ENCODE measurements around the gene CBLN1.

CBLN1 gene

DNA sequence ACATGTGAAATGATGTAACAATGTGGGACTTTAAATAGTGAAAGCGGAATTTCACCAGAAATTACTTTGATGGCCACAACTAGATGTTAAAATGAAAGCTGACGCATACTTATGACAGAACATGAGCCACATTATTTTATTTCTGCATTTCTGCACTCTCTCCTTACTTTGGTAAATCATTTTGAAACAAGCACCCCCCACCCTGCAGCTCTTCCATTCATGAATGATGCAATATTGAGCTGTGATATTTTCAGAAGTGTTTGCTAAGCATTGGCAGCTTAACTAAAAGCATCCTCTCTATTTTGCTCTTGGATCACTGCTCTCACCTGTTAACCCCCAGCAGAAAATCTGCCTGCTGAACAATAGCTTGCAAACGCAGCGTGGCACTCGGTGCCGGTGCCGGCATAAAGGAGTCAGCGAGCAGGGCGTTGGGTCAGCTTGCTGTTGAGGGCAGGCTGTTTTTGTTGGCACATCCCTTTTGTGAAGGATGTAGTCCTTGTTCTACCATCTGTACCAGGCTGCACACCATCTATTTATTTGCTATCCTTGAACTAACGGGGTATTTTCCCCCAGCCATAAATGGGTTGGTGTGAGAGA lies 30.8 kb upstream of the CBLN1 start:
- no peak for DNase-seq (ENCODE audit: extremely low read depth, low read depth)
- TF ChIP-seq, protein P1, sequence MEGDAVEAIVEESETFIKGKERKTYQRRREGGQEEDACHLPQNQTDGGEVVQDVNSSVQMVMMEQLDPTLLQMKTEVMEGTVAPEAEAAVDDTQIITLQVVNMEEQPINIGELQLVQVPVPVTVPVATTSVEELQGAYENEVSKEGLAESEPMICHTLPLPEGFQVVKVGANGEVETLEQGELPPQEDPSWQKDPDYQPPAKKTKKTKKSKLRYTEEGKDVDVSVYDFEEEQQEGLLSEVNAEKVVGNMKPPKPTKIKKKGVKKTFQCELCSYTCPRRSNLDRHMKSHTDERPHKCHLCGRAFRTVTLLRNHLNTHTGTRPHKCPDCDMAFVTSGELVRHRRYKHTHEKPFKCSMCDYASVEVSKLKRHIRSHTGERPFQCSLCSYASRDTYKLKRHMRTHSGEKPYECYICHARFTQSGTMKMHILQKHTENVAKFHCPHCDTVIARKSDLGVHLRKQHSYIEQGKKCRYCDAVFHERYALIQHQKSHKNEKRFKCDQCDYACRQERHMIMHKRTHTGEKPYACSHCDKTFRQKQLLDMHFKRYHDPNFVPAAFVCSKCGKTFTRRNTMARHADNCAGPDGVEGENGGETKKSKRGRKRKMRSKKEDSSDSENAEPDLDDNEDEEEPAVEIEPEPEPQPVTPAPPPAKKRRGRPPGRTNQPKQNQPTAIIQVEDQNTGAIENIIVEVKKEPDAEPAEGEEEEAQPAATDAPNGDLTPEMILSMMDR (IDR thresholded peaks at IDR 0.05; ENCODE audit: low read depth, low read length, missing control alignments), result no peak
- H3K4me3 ChIP-seq (replicated peaks; ENCODE audit: low read depth, low read length), result no peak overlapping the region

DNA sequence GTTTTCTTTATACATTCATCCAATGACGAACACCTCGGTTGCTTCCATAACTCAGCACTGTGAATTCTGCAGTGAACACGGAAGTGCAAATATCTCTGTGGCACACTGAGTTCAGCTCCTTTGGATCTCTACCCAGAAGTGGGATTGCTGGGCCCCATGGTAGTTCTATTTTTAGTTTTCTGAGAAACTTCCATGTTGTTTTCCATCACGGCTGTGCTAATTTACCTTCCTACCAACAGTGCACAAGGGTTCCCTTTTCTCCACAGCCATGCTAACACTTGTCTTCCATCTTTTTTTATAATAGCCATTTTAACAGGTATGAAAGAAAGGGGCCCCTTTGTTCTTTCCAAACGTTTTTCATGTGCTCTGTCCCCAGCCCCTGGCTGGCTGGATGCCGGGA lies 30.2 kb upstream of the CBLN1 start:
- TF ChIP-seq, protein P1 (IDR thresholded peaks at IDR 0.05; ENCODE audit: low read depth, low read length, missing control alignments), result no peak
- DNase-seq (ENCODE audit: extremely low read depth, low read depth), result no peak

DNA sequence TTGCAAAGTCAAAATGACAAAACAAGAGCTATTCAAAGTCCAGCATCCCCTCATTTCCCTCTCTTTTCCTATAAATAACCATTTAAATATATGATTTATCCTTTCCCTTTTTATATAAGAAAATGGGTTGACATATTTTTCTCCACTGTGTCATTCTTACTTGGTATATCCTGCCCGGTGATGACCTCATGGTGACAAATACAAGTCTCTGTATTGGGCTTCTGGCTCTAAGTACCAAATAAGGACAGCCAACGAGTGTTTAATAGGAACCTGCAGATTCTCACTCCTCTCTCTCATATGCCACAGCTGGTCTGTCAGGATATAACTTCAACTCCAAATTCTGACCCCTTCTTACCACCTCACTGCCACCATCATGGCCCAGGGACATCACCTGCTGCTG lies 25.5 kb upstream of the CBLN1 start:
- TF ChIP-seq, protein P1 (IDR thresholded peaks at IDR 0.05; ENCODE audit: low read depth, low read length, missing control alignments), result no peak
- no peak overlapping the region for H3K4me3 ChIP-seq (replicated peaks; ENCODE audit: low read depth, low read length)
- DNase-seq (ENCODE audit: extremely low read depth, low read depth), result no peak

More for the DNA sequence above, 30.2 kb upstream of the CBLN1 start:
- no peak overlapping the region for H3K4me3 ChIP-seq (replicated peaks; ENCODE audit: low read depth, low read length)

DNA sequence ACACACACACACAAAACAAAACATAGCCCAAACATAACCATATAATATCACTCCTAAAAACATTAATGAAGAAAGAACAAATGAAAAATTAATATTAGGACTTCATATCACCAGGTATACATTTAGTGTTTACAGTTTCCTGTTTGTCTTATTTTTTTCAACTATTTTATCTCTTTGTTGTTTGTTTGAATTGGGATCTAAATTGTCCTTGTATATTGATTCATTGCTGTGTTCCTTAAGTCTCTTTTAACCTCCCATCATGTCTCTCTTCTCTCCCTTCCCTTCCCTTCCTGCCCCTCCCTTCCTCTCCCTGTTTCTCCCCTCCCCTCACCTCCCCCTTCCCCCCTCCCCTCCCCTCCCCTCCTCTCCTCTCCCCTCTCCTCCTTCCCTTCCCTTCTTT lies 23.8 kb upstream of the CBLN1 start:
- DNase-seq (ENCODE audit: extremely low read depth, low read depth), result no peak
- no peak overlapping the region for H3K4me3 ChIP-seq (replicated peaks; ENCODE audit: low read depth, low read length)
- TF ChIP-seq, protein P1 (IDR thresholded peaks at IDR 0.05; ENCODE audit: low read depth, low read length, missing control alignments), result no peak

DNA sequence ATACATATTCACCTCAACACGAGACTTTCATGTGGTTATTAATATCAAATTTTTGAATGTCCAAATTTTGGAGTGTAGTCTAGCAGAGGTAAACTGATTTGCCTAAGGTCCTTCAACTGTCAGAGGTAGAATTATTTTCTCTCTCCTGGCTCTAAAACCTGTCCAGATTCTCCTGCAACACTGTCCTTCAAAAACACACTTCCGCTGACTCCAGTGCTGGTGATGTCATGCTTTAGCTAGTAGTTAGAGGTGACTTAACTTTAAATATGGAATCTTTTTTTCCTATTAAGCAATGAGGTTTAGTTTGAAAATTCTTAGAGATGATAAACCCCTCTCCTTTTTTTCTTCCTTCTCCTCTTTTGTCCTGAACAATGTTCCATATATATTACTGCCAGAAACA lies 10.8 kb upstream of the CBLN1 start:
- no peak for DNase-seq (ENCODE audit: extremely low read depth, low read depth)

DNA sequence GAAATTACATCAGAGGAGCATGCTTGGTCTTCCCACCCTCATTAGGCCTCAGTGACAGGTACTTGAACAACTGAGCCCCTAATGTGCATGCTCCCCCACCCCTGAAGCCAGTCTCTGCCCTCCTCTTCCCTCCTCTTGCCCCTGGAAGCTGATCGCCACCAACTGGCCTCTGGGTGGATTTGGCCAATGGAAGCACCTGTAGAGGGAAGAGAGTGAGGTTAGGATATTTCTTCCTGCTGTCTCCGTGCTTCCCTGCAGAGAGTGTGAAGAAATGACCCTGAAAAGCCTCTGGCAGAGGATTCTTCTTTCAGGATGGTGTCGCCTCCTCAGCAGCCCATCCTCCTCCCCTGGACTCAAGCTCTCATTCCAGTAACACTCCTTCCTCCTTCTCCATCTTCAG lies 5.9 kb upstream of the CBLN1 start:
- no peak overlapping the region for H3K4me3 ChIP-seq (replicated peaks; ENCODE audit: low read depth, low read length)
- TF ChIP-seq, protein P1 (IDR thresholded peaks at IDR 0.05; ENCODE audit: low read depth, low read length, missing control alignments), result no peak
- no peak for DNase-seq (ENCODE audit: extremely low read depth, low read depth)

More for the DNA sequence above, 10.8 kb upstream of the CBLN1 start:
- no peak overlapping the region for H3K4me3 ChIP-seq (replicated peaks; ENCODE audit: low read depth, low read length)
- TF ChIP-seq, protein P1 (IDR thresholded peaks at IDR 0.05; ENCODE audit: low read depth, low read length, missing control alignments), result no peak

DNA sequence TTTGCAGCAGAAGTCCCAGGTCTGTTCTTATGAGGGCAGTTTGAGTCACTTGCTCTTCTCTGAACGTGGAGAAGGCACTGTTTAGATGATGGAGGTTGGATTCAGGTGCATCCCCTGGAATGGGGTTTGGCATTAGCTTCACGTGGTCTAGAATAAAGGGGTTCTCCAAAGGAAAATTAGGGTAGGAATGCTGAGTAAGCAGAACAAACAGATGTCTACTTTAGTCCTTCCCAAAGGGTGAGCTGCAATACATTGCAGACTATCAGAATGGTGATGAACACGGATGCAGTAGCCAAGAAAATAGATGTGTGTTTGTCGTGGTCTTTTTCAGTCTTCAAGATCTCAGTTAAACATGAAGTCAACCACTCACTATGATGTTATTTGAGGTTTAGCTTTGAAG lies 3.3 kb upstream of the CBLN1 start:
- TF ChIP-seq, protein P1 (IDR thresholded peaks at IDR 0.05; ENCODE audit: low read depth, low read length, missing control alignments), result no peak
- no peak overlapping the region for H3K4me3 ChIP-seq (replicated peaks; ENCODE audit: low read depth, low read length)
- DNase-seq (ENCODE audit: extremely low read depth, low read depth), result no peak
